ENCODE measurements around the gene BORCS6.

DNA sequence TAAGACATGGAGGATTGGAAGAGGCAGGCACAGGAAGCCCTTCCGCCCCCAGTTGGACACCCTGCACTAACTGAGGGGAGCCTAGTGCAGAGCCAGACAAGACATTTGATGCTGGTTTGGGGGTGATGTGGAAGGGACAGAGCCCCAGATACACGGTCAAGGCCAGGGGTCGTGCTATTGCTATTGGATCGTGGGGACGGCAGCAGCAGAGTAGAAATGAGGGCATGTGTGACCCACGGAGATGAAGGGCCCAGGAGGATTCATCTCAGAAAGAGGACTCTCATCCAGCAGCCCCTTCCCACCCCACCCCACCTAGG is 25.2 kb downstream of the BORCS6 start:
- TF ChIP-seq, protein P1, sequence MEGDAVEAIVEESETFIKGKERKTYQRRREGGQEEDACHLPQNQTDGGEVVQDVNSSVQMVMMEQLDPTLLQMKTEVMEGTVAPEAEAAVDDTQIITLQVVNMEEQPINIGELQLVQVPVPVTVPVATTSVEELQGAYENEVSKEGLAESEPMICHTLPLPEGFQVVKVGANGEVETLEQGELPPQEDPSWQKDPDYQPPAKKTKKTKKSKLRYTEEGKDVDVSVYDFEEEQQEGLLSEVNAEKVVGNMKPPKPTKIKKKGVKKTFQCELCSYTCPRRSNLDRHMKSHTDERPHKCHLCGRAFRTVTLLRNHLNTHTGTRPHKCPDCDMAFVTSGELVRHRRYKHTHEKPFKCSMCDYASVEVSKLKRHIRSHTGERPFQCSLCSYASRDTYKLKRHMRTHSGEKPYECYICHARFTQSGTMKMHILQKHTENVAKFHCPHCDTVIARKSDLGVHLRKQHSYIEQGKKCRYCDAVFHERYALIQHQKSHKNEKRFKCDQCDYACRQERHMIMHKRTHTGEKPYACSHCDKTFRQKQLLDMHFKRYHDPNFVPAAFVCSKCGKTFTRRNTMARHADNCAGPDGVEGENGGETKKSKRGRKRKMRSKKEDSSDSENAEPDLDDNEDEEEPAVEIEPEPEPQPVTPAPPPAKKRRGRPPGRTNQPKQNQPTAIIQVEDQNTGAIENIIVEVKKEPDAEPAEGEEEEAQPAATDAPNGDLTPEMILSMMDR (conservative IDR thresholded peaks at IDR 0.05; ENCODE audit: low read depth, low read length) = no peak
- TF ChIP-seq EZH2phosphoT487 (IDR thresholded peaks at IDR 0.05; ENCODE audit: borderline replicate concordance, low read length) = no peak

All from PC-3 (cell line).